IMR-90 (cell line): ENCODE data around the gene SGSM2. TPM values are rescaled to one million over a fixed set of nuclear protein-coding genes. Genes with fewer than 3 reads are reported as not detected.

Experiments used
- ATAC-seq: fragments of 200-7000 bp; cut with Tn5 transposase; 2 replicates; pipeline ENCODE4 v1.9.1; 2020; ENCODE audit warnings: low read depth, mild to moderate bottlenecking, moderate library complexity
- BruUV-seq: library from RNA; stranded (reverse); fragments of 400-500 nt; replicated peaks from 2 replicates; lab custom pipeline; 2021; lab: Mats Ljungman, UMichigan
- CTCF ChIA-PET: fragments of 300-600 bp; formaldehyde crosslinking; extraction: SDS; loops from one replicate; lab custom pipeline; 2021; ENCODE audit warnings: antibody characterized with exemption; lab: Yijun Ruan, JAX
- POLR2A ChIA-PET: fragments of 300-600 bp; sonication (Branson Sonifier 250); formaldehyde crosslinking; loops from one replicate; lab custom pipeline; 2022; ENCODE audit warnings: antibody characterized with exemption; ENCODE audit not compliant: unreplicated experiment; lab: Charles Lee
- DNase-seq: peaks from one replicate; pipeline ENCODE4 v3.0.0; 2013
- H2AFZ ChIP-seq: replicated peaks from 2 replicates; pipeline ENCODE3; 2013; ENCODE audit warnings: low read length, mild to moderate bottlenecking; ENCODE audit not compliant: poor library complexity
- H2AK5ac ChIP-seq: 2 replicates; pipeline ENCODE4 v1.6.1; 2013; ENCODE audit warnings: low read depth, low read length, inconsistent platforms
- H2AK9ac ChIP-seq: replicated peaks from 2 replicates; pipeline ENCODE3; 2013; ENCODE audit warnings: mild to moderate bottlenecking, low read depth, low read length, moderate library complexity; ENCODE audit not compliant: poor library complexity
- H2BK120ac ChIP-seq: 2 replicates; pipeline ENCODE4 v1.6.1; 2013; ENCODE audit warnings: low read depth, low read length, inconsistent platforms
- H2BK15ac ChIP-seq: 3 replicates; pipeline ENCODE4 v1.6.1; 2013; ENCODE audit warnings: low read depth, low read length, inconsistent platforms
- H2BK20ac ChIP-seq: 2 replicates; pipeline ENCODE4 v1.6.1; 2013; ENCODE audit warnings: low read depth, mild to moderate bottlenecking, inconsistent platforms, low read length, moderate library complexity
- H2BK5ac ChIP-seq: 2 replicates; pipeline ENCODE4 v1.6.1; 2013; ENCODE audit warnings: mild to moderate bottlenecking, low read depth, low read length, inconsistent platforms; ENCODE audit not compliant: poor library complexity, severe bottlenecking
- H3K14ac ChIP-seq: replicated peaks from 2 replicates; pipeline ENCODE4 v1.6.1; 2013; ENCODE audit warnings: low read depth, low read length, inconsistent platforms
- H3K18ac ChIP-seq: 2 replicates; pipeline ENCODE4 v1.6.1; 2013; ENCODE audit warnings: low read depth, low read length, control low read depth
- H3K23ac ChIP-seq: 2 replicates; pipeline ENCODE4 v1.6.1; 2013; ENCODE audit warnings: low read depth, low read length, inconsistent platforms
- H3K27ac ChIP-seq: 2 replicates; pipeline ENCODE4 v1.5.1; 2013; ENCODE audit warnings: mild to moderate bottlenecking, control low read depth, low read length; ENCODE audit not compliant: insufficient read depth
- H3K27me3 ChIP-seq: 2 replicates; pipeline ENCODE4 v1.6.1; 2013; ENCODE audit warnings: low read length; ENCODE audit not compliant: control insufficient read depth, insufficient read depth
- H3K36me3 ChIP-seq: 2 replicates; pipeline ENCODE4 v1.6.1; 2013; ENCODE audit warnings: low read length, mixed read lengths; ENCODE audit not compliant: control insufficient read depth, insufficient read depth
- H3K4ac ChIP-seq: 2 replicates; pipeline ENCODE4 v1.6.1; 2013; ENCODE audit warnings: low read depth, low read length, inconsistent platforms
- H3K4me1 ChIP-seq: 2 replicates; pipeline ENCODE4 v1.6.1; 2013; ENCODE audit warnings: low read length, mixed read lengths; ENCODE audit not compliant: control insufficient read depth, insufficient read depth
- H3K4me2 ChIP-seq: 2 replicates; pipeline ENCODE4 v1.6.1; 2013; ENCODE audit warnings: low read depth, mild to moderate bottlenecking, control low read depth, low read length, moderate library complexity
- H3K4me3 ChIP-seq: 2 replicates; pipeline ENCODE4 v1.5.1; 2013; ENCODE audit warnings: low read depth, mild to moderate bottlenecking, control low read depth, low read length, moderate library complexity; ENCODE audit not compliant: insufficient read depth
- H3K56ac ChIP-seq: 2 replicates; pipeline ENCODE4 v1.6.1; 2013; ENCODE audit warnings: low read length, inconsistent platforms; ENCODE audit not compliant: insufficient read depth; ENCODE audit errors: extremely low read depth
- H3K79me1 ChIP-seq, 2 experiments: 2 replicates each; pipeline ENCODE4 v1.6.1; 2013; ENCODE audit warnings: low read length in 2 of 2, inconsistent platforms in 1 of 2, low read depth in 1 of 2
- H3K9ac ChIP-seq: 2 replicates; pipeline ENCODE4 v1.6.1; 2013; ENCODE audit warnings: low read depth, low read length, control low read depth
- H3K9me1 ChIP-seq: 2 replicates; pipeline ENCODE4 v1.6.1; 2013; ENCODE audit warnings: low read length, inconsistent platforms; ENCODE audit not compliant: insufficient read depth
- H3K9me3 ChIP-seq: 2 replicates; pipeline ENCODE4 v1.6.1; 2013; ENCODE audit warnings: low read length; ENCODE audit not compliant: control insufficient read depth, insufficient read depth
- H4K20me1 ChIP-seq: 2 replicates; pipeline ENCODE4 v1.6.1; 2013; ENCODE audit warnings: low read length, inconsistent platforms; ENCODE audit not compliant: insufficient read depth
- H4K5ac ChIP-seq: 2 replicates; pipeline ENCODE4 v1.6.1; 2013; ENCODE audit warnings: mild to moderate bottlenecking, low read depth, low read length, control low read depth
- H4K8ac ChIP-seq, 2 experiments: 2 replicates each; pipeline ENCODE4 v1.6.1; 2013; ENCODE audit warnings: low read depth in 2 of 2, low read length in 2 of 2, control low read depth in 1 of 2, inconsistent platforms in 1 of 2
- H4K91ac ChIP-seq: 2 replicates; pipeline ENCODE4 v1.6.1; 2013; ENCODE audit warnings: low read depth, low read length, inconsistent platforms; ENCODE audit not compliant: insufficient read depth
- FOS ChIP-seq: fragments of 150-350 bp; IDR thresholded peaks from 2 replicates; pipeline ENCODE4 v1.6.1; 2016; ENCODE audit warnings: low read depth, low read length
- POLR2A ChIP-seq: IDR thresholded peaks from 2 replicates; pipeline ENCODE4 v1.6.1; 2012; ENCODE audit warnings: mild to moderate bottlenecking, low read depth, low read length
- RAD21 ChIP-seq: IDR thresholded peaks from 2 replicates; pipeline ENCODE4 v1.6.1; 2012; ENCODE audit warnings: low read length, improper control_type of control experiment
- SMC3 ChIP-seq: fragments of 150-350 bp; IDR thresholded peaks from 2 replicates; pipeline ENCODE4 v1.6.1; 2016; ENCODE audit warnings: low read depth, mild to moderate bottlenecking, antibody characterized with exemption, low read length, moderate library complexity
- WGBS, 2 experiments: methylation state at CpG; one replicate each; pipeline versions ENCODE4 v1.1.5 to v1.1.7; 2013; ENCODE audit warnings: missing lambda C conversion rate in 2 of 2; ENCODE audit not compliant: insufficient read length in 1 of 2; ENCODE audit errors: extremely low coverage in 2 of 2; 5-methylcytosine and 5-hydroxymethylcytosine counted together
- dilution Hi-C: fragments of 300-500 bp; cut with HindIII; formaldehyde crosslinking; loops from one replicate; pipeline ENCODE4 v1.14.3; 2018; ENCODE audit warnings: low sequenced_read_pairs; ENCODE audit not compliant: unreplicated experiment
- in situ Hi-C: fragments of 300-500 bp; cut with MboI; formaldehyde crosslinking; loops from 3 replicates; pipeline ENCODE4 v1.14.3; 2019; ENCODE audit warnings: low sequenced_read_pairs, inconsistent platforms, mixed read lengths
- intact Hi-C: fragments of 100-400 bp; cut with micrococcal nuclease; formaldehyde crosslinking; loops from 2 replicates; pipeline ENCODE4 v1.10.0; 2022
- polyA plus RNA-seq, 3 experiments: library from polyadenylated mRNA; depleted of rRNA; stranded (reverse); fragments of >200 nt; gene quantifications; 2 replicates each; pipeline ENCODE4 v1.2.3, GENCODE V29; 2012; ENCODE audit warnings: low replicate concordance in 1 of 3
- total RNA-seq: library from RNA; depleted of rRNA; stranded (reverse); fragments of >200 nt; gene quantifications from 2 replicates; pipeline ENCODE4 v1.2.3, GENCODE V29; 2012

Gene SGSM2
- total and polyA plus RNA-seq, 2 of the 4 experiments (the other 2 are of a cell fraction) = 13.6 to 81.2 TPM

DNA sequence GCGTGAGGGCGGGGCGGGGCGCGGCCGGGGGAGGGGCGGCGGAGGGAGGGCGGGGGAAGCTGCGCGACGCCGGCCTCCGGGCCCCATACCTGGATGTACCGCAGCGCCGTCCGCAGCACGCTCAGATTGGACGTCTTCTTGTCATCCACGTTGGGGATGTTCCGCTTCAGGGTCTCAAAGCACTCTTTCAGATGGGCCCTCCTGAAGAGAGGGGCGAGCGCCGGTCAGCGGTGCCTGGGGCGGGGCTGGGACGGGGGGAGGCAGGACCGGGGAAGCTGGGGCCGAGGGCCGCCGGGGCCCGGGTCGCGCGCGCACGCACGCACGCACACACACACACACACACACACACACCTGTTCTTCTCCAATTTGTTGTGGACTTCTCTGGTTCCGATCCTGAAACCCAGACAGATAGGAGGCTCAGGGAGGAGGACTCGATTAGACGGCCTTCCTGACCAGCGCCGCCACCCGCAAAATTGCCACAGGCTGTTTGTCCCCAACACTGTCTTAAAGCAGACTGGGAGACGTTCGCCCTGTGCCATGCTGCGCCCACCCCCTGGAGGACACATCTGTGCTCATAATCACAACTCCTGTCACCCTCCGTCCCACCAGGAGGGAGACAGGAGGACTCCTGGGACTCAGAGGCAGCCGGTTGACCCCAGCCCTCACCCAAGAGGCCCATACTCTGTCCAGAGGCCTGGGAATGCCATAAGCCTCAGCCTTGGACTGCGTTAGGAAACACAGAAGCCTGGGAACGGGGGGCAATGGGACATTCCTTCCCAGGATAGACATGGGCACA is 56.9 kb downstream of the SGSM2 start:
- intact Hi-C loops (no loop called here), in situ Hi-C loops (no loop called here), dilution Hi-C loops (no loop called here)
- TF ChIP-seq RAD21 (no peak), POLR2A (peak; percentile 57), FOS (no peak), SMC3 (no peak)
- Histone ChIP-seq H4K8ac (peak overlapping the region; percentile 48 to 87; a peak in 2 of 4 replicates), H3K4ac (peak overlapping the region; percentile 86), H3K18ac (peak overlapping the region; percentile 22; the same call in 1 of the 2 replicates), H3K9me3 (no peaks in the 10 kb centered on the region), H3K4me2 (peak overlapping the region; percentile 91), H3K9me1 (peaks cover 20% of the 10 kb centered on the region), H4K20me1 (peaks cover 43% of the 10 kb centered on the region), H3K56ac (no peak overlapping the region), H3K4me3 (peak overlapping the region; percentile 24; the same call in 1 of the 2 replicates), H3K27me3 (no peaks in the 10 kb centered on the region), H3K27ac (peak overlapping the region; percentile 90), H3K23ac (0 out of 2 replicates have a peak overlapping the region, but pooled peaks have one; percentile 49), H3K4me1 (peaks cover 42% of the 10 kb centered on the region), H2AFZ (peak overlapping the region; percentile 89), H2BK5ac (peak overlapping the region; percentile 81), H2BK15ac (no peak overlapping the region), H4K91ac (peak overlapping the region; percentile 71), H3K9ac (peak overlapping the region; percentile 70), H3K14ac (peak overlapping the region; percentile 85), H4K5ac (peak overlapping the region; percentile 18; the same call in 1 of the 2 replicates), H2BK120ac (peak overlapping the region; percentile 72), H3K36me3 (peaks cover 2% of the 10 kb centered on the region; the same call in 1 of the 2 replicates), H2AK9ac (peak overlapping the region; percentile 93), H2BK20ac (no peak overlapping the region; the same call in 1 of the 2 replicates), H2AK5ac (peak overlapping the region; percentile 98), H3K79me1 (peaks cover 25 to 77% of the 10 kb centered on the region in 2 experiments)
- ChIA-PET POLR2A (interaction anchor here (0.5 to 0.7 kb wide), 3 partner anchors 9 to 180 kb away, joined by 3 to 15 read pairs (median 4); no protein-coding TSS in a partner anchor), CTCF (interaction anchor here (1.9 kb wide), 1 partner anchor 22 kb away, joined by 6 read pairs; no protein-coding TSS in a partner anchor)
- ATAC-seq = no peak
- no TSS peak for BruUV-seq
- 17% methylated on average over 13 of the region's 53 CpGs; no CpG with 5 or more reads in 1 of the 2 experiments for WGBS, 2 experiments
- DNase-seq = no peak
